Stimulated activated CD4-positive, alpha-beta T cell treated with anti-CD3 and anti-CD28 coated beads, Interleukin-1b, Interleukin-23, amount 100 ng/mL, for 1 hour (primary cell): ENCODE measurements around the gene NAA20.

Experiments used
- DNase-seq, 2 donors: peaks; one replicate each; pipeline ENCODE4 v3.0.0-alpha.2; 2020; ENCODE audit warnings: low read depth in 2 of 2

The NAA20 gene

GRCh38 chr20:20017001-20017843, at the start of gene NAA20:
Gene NAA20, plus strand, starts transcription at chr20:20017362. Its CDS starts 35 bp downstream, at chr20:20017397.
- peak; percentile 70 to 76 for DNase-seq

DNA sequence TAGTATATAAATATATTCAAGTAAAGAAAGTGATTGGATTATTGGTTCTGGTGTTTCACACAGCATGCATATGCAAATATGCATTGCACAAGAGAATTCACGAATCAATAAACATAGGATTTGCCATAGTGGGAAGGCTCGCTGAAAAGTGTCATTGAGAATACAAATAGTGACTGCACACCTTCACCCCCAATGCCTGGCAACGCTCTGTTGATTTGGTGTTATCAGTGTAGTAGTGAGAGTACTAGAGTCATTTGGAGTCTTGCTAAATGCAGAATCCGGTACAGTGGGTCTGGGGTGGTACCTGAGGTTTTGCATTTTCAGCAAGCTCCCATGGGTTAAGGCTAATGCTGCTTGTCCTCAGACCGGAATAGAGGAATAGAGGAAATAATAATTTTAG, 49.7 kb upstream of the NAA20 start:
- DNase-seq: no peak

- no peak for DNase-seq
These were observed 49.1 kb upstream of the NAA20 start for GRCh38 chr20:19968028-19968427.

DNA sequence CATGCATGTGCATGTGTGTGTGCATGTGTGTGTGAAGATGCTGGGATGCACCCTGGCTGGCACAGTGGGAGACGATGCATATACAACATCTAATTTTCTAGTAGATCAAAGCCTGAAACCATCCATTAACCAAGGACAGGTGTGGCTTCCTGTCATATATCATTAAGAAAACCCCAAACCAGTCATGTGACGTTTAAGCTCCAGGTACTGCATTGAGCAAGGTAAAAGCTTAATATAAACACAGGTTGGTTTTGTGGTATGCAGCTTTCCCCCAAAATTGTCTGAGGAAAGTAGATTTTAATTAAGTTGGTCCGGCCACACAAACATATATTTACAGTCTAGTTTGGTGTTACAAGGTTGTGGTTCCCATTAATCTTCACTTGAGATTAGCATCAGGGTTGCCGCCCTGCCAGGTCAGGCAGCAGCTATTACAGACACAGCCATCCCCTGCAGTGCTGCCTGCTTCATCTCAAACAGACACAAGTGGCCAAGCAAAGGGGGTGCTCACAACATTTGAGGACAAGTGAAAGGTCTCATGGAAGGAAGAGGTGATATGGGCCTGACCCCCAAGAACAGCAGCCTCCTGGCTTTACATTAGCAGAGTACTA, 48.6 kb upstream of the NAA20 start:
- no peak for DNase-seq

DNA sequence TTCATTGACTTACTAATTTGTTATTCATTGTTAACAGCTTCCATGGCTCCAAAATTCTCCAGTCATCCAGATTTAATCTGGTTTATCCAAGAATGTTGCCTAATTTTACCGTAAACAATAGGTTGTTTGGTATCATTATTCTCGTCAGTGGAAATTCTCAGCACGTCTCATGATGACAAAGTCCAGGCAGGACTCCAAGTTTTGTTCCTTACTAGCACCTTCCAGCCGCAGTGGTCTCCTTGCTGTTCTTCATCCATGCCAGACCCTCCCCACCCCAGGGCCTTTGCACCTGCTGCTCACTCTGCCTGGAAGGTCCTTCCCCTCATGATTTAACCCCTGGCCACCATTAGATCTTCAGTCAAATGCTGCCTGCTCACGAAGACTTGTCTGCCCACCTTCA, 48.1 kb upstream of the NAA20 start:
- no peak for DNase-seq

- no peak for DNase-seq
These were observed 47.5 kb upstream of the NAA20 start for GRCh38 chr20:19969507-19970255.

DNA sequence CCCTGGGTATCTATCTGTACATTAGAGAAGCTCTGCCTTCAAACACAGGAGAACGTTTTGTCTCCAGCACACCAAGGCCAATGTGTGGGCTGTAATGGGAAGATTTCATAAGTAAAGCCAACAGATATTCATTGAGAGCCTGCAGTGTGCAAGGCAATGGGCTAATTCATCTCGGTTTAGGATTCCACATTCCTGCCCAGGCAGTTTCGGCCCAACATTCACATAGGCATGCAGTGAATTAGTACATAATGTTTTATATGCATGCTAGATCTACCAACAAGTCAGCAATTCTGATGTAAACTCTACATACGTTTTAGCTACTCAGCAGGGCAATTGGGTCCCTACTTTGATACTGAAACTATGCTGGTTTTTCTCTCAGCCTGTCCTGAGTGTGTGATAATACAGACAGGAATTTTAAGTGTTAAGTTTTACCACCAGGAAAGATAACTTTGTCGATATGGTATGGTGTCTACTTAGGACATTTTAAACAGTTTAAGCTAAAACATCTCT, 46.9 kb upstream of the NAA20 start:
- DNase-seq: no peak

DNA sequence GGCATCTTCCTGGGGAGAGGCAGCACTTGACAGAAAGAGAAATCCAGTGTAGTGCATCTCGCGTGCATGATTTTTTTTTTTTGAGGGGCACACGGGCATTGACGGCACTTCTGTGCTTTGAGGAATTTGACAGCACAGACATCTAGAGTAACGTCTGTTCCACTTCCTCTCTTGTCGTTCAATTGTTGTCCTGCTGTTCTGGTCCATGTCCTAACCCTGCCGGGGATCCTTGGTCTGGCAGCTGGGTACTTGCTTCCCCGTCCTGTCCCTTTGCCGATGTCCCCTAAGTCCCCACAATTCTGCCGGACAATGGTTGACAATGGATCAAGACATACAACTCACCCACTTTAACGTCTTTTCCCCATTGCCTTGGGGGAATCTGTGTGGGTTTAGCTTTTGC, 46.0 kb upstream of the NAA20 start:
- no peak for DNase-seq

- DNase-seq: no peak
These were observed 43.1 kb upstream of the NAA20 start for GRCh38 chr20:19973961-19974629.

- no peak for DNase-seq
These were observed 42.3 kb upstream of the NAA20 start for GRCh38 chr20:19974630-19975435.

- no peak for DNase-seq
These were observed 41.7 kb upstream of the NAA20 start for GRCh38 chr20:19975436-19975799.

- DNase-seq: no peak
These were observed 41.3 kb upstream of the NAA20 start for GRCh38 chr20:19975901-19976300.

- no peak for DNase-seq
These were observed 40.4 kb upstream of the NAA20 start for GRCh38 chr20:19976595-19977372.

DNA sequence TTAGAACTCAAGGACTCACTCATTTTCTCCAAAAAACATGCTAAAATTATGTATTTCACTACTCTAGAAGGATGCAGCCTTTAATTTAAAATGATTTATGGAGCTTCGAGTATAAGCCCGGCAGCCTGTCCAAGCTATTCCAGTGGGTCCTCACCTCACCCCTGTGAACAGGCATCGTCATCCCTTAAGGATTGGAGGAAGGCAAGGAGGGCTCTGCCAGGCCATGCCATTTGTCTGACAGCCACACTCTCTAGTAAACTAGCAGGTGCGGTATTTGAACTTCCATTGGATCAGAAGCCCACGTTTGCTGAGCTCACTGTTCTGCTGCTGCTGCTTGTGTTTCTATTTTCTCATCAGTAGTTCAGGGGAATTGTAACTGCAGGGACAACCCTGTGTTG, 39.8 kb upstream of the NAA20 start:
- DNase-seq: no peak

GRCh38 chr20:19978511-19979210, 38.5 kb upstream of the NAA20 start:
- DNase-seq: no peak

DNA sequence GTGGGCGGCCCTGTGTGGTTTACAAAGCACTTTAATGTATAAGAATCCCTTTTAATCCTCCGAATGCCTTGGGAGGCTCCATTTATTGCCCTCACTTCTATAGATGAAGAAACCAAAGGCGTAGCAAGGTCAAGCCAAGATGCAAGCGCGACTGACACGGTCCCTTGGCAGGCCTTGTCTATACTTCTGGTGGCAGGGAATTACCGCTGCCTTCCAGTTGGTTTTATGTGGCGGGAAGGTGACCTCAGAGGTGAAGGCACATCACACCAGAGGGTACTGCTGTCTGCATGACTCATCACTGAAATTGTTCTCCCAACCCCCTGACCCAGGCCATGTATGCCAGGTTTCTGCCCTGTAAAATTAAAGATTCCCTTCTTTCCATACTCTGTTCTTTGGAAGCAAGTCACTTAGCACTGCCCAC, 36.1 kb upstream of the NAA20 start:
- no peak for DNase-seq

- no peak for DNase-seq
These were observed 30.7 kb upstream of the NAA20 start for GRCh38 chr20:19986419-19986818.

DNA sequence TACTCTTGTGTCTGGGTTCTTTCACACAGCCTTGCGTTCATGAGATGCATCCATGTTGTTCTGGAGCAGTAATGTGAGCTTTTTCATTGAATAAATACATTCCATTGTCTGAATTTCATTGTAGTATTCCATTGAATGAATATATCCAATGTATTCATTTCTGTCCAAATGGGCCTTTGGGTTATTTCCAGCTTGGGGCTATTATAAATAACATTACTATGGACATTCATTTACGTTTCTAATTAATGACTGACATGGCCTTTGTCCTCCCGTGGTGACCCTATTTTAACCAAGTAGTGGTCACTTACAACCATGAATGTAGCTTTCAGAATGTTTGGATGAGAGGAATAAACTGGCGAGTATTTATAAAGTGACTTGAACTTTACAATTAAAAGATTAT, 30.1 kb upstream of the NAA20 start:
- no peak for DNase-seq

DNA sequence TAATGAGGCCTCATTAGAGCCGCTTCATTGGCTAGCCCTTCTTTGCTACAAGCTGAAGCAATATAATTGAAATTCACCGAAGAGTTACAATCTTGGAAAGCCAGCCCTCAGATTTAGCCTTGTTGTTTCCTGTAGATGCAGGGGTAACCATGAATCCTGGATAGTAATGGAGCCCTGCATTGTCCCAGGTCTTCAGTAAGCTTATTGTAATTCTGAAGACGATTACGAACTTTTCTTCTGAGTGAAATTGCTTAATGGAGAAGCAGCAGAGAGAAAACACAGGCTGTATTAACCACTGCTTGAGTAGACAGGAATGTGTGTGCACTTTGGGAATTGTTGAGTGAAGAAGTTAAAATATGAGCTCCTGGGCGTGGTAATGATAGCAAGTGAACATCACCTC, 26.3 kb upstream of the NAA20 start:
- DNase-seq: no peak

DNA sequence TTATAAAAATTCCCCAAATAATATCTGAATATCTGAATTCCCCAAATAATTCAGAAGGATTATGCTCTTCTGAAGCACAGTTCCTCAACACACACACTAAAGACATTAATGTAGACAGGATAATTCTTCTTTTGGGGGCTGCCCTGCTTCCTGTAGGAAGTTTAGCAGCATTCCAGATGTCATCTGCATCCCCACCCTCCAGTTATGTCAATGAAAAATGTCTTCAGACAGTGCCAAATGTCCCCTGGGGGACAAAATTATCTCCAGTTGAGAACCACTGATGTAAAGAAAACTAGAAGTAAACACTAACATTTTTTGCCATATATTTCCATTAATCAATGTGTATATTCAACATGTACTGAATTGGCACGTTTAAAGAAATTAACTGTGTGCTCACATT, 25.9 kb upstream of the NAA20 start:
- DNase-seq: no peak
